Transverse colon (tissue), 4 donors: ENCODE results near the gene NXPE3. TPM values are rescaled to one million over a fixed set of nuclear protein-coding genes. Genes with fewer than 3 reads are reported as not detected.

Source experiments
- DNase-seq: peaks from one replicate; pipeline ENCODE4 v3.0.0-alpha.2; 2019
- H3K27ac ChIP-seq, 4 donors: fragments of 200-600 bp; sonication (generic); 2 replicates each; pipeline ENCODE4 v1.5.1; 2016 to 2018; ENCODE audit warnings: inconsistent platforms in 4 of 4
- H3K27me3 ChIP-seq: fragments of 200-600 bp; sonication (generic); 2 replicates; pipeline ENCODE4 v1.5.1; 2017; ENCODE audit warnings: inconsistent platforms
- H3K36me3 ChIP-seq, 4 donors: fragments of 200-600 bp; sonication (generic); 2 replicates each; pipeline ENCODE4 v1.5.1; 2017 to 2019; ENCODE audit warnings: inconsistent platforms in 4 of 4
- H3K4me1 ChIP-seq, 4 donors: fragments of 200-600 bp; sonication (generic); 2 replicates each; pipeline ENCODE4 v1.5.1; 2017 to 2020; ENCODE audit warnings: inconsistent platforms in 4 of 4
- H3K4me3 ChIP-seq, 4 donors: fragments of 200-600 bp; sonication (generic); 1 replicate in 1 of 4; 2 replicates in 3 of 4; pipeline versions ENCODE4 v1.5.1 to v1.6.1; 2017 to 2019; ENCODE audit warnings: inconsistent platforms in 4 of 4
- H3K9me3 ChIP-seq, 2 donors: fragments of 200-600 bp; sonication (generic); 2 replicates each; pipeline ENCODE4 v1.5.1; 2017 to 2019; ENCODE audit warnings: inconsistent platforms in 2 of 2
- CTCF ChIP-seq, 5 experiments: fragments of 200-600 bp in 3 of 5; fragments of 450-650 bp in 2 of 5; sonication (generic) in 3 of 5; IDR thresholded peaks; 1 replicate in 2 of 5; 2 replicates in 3 of 5; pipeline ENCODE4 v1.5.1; 2016 to 2017; ENCODE audit warnings: antibody characterized with exemption in 5 of 5, inconsistent platforms in 3 of 5, mild to moderate bottlenecking in 2 of 5, moderate library complexity in 1 of 5
- EP300 ChIP-seq: sonication (generic); formaldehyde crosslinking; IDR thresholded peaks from one replicate; pipeline ENCODE4 v1.6.1; 2017; ENCODE audit warnings: antibody characterized with exemption, low read depth
- POLR2A ChIP-seq: fragments of 450-650 bp; IDR thresholded peaks from one replicate; pipeline ENCODE4 v1.6.1; 2016; ENCODE audit warnings: antibody characterized with exemption, mild to moderate bottlenecking, moderate library complexity
- POLR2AphosphoS5 ChIP-seq, 3 donors: sonication (generic); formaldehyde crosslinking; IDR thresholded peaks; one replicate each; pipeline ENCODE4 v1.6.1; 2016; ENCODE audit warnings: antibody characterized with exemption in 3 of 3
- WGBS, 2 donors: methylation state at CpG; one replicate each; pipeline ENCODE4 v1.1.5; 2018; ENCODE audit warnings: low coverage in 1 of 2; 5-methylcytosine and 5-hydroxymethylcytosine counted together
- in situ Hi-C, 4 donors: fragments of 200-750 bp; cut with MboI; loops; one replicate each; pipeline versions ENCODE4 v1.15.0 to v1.15.1; 2017; ENCODE audit warnings: low sequenced_read_pairs in 3 of 4, low pct_ligation_motif_present in 1 of 4, low pct_unique_long_range_greater_than_20kb in 1 of 4
- intact Hi-C: fragments of 100-400 bp; cut with DNase I; formaldehyde crosslinking; loops from one replicate; pipeline ENCODE4 v1.15.1; 2023; ENCODE audit warnings: low total_unique reads
- total RNA-seq, 4 donors: library from RNA; depleted of rRNA; stranded (reverse); fragments of >200 nt; gene quantifications; one replicate each; pipeline ENCODE4 v1.1.0, GENCODE V29; 2016

NXPE3 gene
- total RNA-seq, 4 donors from 2014 or later = 2.2 to 8.1 (median 2.9) TPM

DNA sequence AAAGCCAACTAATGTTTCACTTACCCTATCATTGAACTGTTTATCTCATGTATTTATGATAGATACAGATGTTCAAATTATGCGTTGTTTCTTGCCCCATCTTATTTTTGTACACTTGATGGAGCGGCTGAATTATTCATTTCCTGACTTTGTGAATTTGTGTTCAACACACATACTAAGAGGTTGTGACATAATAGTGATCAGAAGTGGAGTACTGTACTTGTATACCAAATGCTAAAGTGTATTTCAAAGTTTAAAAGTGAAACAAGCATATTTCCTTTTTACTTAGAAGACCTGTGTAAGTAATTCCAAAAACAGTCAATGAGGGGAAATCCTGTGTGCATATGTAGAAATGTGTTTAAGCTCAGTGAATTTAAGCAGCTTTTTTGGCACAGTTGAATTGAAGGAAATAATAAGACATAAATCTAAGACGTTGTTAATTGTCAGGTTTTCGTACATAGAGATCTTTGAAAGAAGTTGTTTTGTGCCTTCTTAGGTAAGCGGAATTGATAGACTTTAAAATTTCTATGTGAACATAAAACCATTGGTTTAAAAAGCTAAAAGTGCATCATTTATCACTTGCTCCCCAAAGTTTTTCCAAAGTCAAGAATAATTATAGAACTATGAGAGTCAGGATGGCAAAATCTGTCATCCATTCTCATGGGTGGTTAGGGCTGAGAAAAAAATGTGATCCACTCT lies 72.2 kb downstream of the NXPE3 start:
- in situ Hi-C loops = no loop called here
- peak overlapping the region; percentile 96 to 100 (median 99) for H3K27ac ChIP-seq
- TF ChIP-seq POLR2AphosphoS5 (IDR thresholded peaks at IDR 0.05) (peak in 1 of 3 donors; percentile 21), POLR2A (no peak)
- peak overlapping the region; percentile 63 to 99 (median 94) for H3K4me3 ChIP-seq
- intact Hi-C loops = loop anchor here (10.0 kb wide), 1 partner anchor 46 kb away; no protein-coding TSS in a partner anchor
- no peaks in the 10 kb centered on the region for H3K27me3 ChIP-seq
- 22 to 23% methylated on average over 5 of the region's 5 CpGs for WGBS, 2 donors
- no peaks in the 10 kb centered on the region for H3K9me3 ChIP-seq
- H3K36me3 ChIP-seq = peaks cover 0 to 41% (median 18%) of the 10 kb centered on the region in 4 donors
- H3K4me1 ChIP-seq = peaks cover 13 to 71% (median 45%) of the 10 kb centered on the region in 4 donors
- DNase-seq = no peak

GRCh38 chr3:101851850-101852714 lies 73.1 kb downstream of the NXPE3 start:
- Histone ChIP-seq H3K4me1 (peaks cover 13 to 76% (median 42%) of the 10 kb centered on the region in 4 donors), H3K36me3 (peaks cover 0 to 50% (median 22%) of the 10 kb centered on the region in 4 donors), H3K4me3 (peak overlapping the region; percentile 63 to 99 (median 94)), H3K9me3 (no peaks in the 10 kb centered on the region), H3K27me3 (no peaks in the 10 kb centered on the region), H3K27ac (peak overlapping the region; percentile 96 to 100 (median 99))
- 41 to 48% methylated on average over 4 to 6 of the region's 6 CpGs for WGBS, 2 donors
- no peak for DNase-seq
- intact Hi-C loops (loop anchor here (10.0 kb wide), 1 partner anchor 47 kb away; no protein-coding TSS in a partner anchor), in situ Hi-C loops (no loop called here)
- TF ChIP-seq CTCF (IDR thresholded peaks at IDR 0.05) (no peak), POLR2AphosphoS5 (IDR thresholded peaks at IDR 0.05) (peak in 1 of 3 donors; percentile 34)

DNA sequence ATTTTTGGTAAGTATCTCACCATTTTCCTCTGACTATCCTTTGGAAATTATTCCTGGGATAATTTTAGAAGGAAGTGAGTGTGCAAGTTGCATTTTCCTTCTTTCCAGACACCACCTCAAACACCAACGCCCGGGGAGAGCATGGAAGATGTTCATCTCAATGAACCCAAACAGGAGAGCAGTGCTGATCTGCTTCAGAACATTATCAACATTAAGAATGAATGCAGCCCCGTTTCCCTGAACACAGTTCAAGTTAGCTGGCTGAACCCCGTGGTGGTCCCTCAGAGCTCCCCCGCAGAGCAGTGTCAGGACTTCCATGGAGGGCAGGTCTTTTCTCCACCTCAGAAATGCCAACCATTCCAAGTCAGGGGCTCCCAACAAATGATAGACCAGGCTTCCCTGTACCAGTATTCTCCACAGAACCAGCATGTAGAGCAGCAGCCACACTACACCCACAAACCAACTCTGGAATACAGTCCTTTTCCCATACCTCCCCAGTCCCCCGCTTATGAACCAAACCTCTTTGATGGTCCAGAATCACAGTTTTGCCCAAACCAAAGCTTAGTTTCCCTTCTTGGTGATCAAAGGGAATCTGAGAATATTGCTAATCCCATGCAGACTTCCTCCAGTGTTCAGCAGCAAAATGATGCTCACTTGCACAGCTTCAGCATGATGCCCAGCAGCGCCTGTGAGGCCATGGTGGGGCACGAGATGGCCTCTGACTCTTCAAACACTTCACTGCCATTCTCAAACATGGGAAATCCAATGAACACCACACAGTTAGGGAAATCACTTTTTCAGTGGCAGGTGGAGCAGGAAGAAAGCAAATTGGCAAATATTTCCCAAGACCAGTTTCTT lies 74.2 kb downstream of the NXPE3 start:
- in situ Hi-C loops = no loop called here
- DNase-seq = no peak
- Histone ChIP-seq H3K9me3 (no peaks in the 10 kb centered on the region), H3K27ac (peak overlapping the region; percentile 96 to 100 (median 99)), H3K36me3 (peaks cover 0 to 61% (median 27%) of the 10 kb centered on the region in 4 donors), H3K27me3 (no peaks in the 10 kb centered on the region), H3K4me1 (peaks cover 9 to 75% (median 35%) of the 10 kb centered on the region in 4 donors), H3K4me3 (peak overlapping the region in 1 of 4 donors; percentile 63)
- peak in 1 of 3 donors; percentile 71 for TF ChIP-seq POLR2AphosphoS5 (IDR thresholded peaks at IDR 0.05)
- TF ChIP-seq POLR2A = no peak
- intact Hi-C loops = loop anchor here (10.0 kb wide), 1 partner anchor 48 kb away; no protein-coding TSS in a partner anchor
- WGBS, 2 donors = 55 to 82% methylated on average over 4 to 8 of the region's 8 CpGs

DNA sequence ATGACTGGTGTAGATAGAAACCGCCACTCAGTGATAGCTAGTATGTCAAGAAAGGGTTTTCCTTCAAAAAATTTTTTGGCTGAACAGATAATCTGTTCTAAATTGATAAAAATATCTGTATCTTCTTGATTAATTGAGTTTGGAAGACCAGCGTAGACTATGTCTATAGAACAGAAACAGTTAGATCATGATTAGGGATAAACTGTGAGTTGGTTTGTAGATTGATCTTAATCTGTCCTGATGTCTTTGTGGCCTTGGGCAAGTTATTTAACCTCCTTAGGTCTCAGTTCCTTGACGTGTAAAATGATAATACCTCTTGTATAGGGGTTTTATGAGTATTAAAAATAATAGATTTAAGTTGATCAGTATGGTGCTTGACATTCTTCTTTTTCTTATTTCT lies 75.0 kb downstream of the NXPE3 start:
- in situ Hi-C loops = no loop called here
- no peaks in the 10 kb centered on the region for H3K27me3 ChIP-seq
- peak overlapping the region in 1 of 4 donors; percentile 63 for H3K4me3 ChIP-seq
- TF ChIP-seq EP300 (no peak), POLR2A (no peak), POLR2AphosphoS5 (IDR thresholded peaks at IDR 0.05) (no peak), CTCF (IDR thresholded peaks at IDR 0.05) (no peak)
- no peaks in the 10 kb centered on the region for H3K9me3 ChIP-seq
- no peak for DNase-seq
- H3K4me1 ChIP-seq = peaks cover 5 to 70% (median 32%) of the 10 kb centered on the region in 4 donors
- H3K36me3 ChIP-seq = peaks cover 0 to 68% (median 33%) of the 10 kb centered on the region in 4 donors
- peak overlapping the region; percentile 96 to 100 (median 99) for H3K27ac ChIP-seq
- 67 to 77% methylated on average over 3 of the region's 3 CpGs for WGBS, 2 donors
- intact Hi-C loops = loop anchor here (10.0 kb wide), 1 partner anchor 49 kb away; no protein-coding TSS in a partner anchor
